Endodermal cell (in vitro differentiated cells): ENCODE data around the gene MOCS1. TPM values are rescaled to one million over a fixed set of nuclear protein-coding genes. Genes with fewer than 3 reads are reported as not detected.

ENCODE experiments used
- DNase-seq: peaks from one replicate; pipeline ENCODE4 v3.0.0-alpha.2; 2017
- H3K27ac ChIP-seq: 2 replicates; pipeline ENCODE4 v1.5.1; 2013; ENCODE audit warnings: mild to moderate bottlenecking, low read depth, low read length, moderate library complexity
- H3K27me3 ChIP-seq: 2 replicates; pipeline ENCODE4 v1.6.1; 2013; ENCODE audit warnings: mild to moderate bottlenecking, low read length, moderate library complexity; ENCODE audit not compliant: insufficient read depth, control insufficient read depth, poor library complexity, severe bottlenecking
- H3K36me3 ChIP-seq: 2 replicates; pipeline ENCODE4 v1.7.0; 2013; ENCODE audit warnings: mild to moderate bottlenecking, low read length, moderate library complexity; ENCODE audit not compliant: control insufficient read depth, insufficient read depth
- H3K4me1 ChIP-seq: one replicate; pipeline ENCODE4 v1.7.0; 2013; ENCODE audit warnings: low read length; ENCODE audit not compliant: control insufficient read depth, insufficient read depth
- H3K4me3 ChIP-seq: 2 replicates; pipeline ENCODE4 v1.5.1; 2013; ENCODE audit warnings: mild to moderate bottlenecking, low read length, moderate library complexity
- H3K9ac ChIP-seq: 2 replicates; pipeline ENCODE4 v1.6.1; 2013; ENCODE audit warnings: mild to moderate bottlenecking, low read length, moderate library complexity; ENCODE audit not compliant: poor library complexity, severe bottlenecking; ENCODE audit errors: extremely low read depth
- H3K9me3 ChIP-seq: 2 replicates; pipeline ENCODE4 v1.6.1; 2013; ENCODE audit warnings: mild to moderate bottlenecking, low read length, moderate library complexity; ENCODE audit not compliant: control insufficient read depth
- H3K27ac Mint-ChIP-seq: 2 replicates; pipeline ENCODE4 v1.8.0; 2020; ENCODE audit warnings: mixed read lengths
- H3K27me3 Mint-ChIP-seq: 2 replicates; pipeline ENCODE4 v1.8.0; 2021; ENCODE audit warnings: mild to moderate bottlenecking, mixed read lengths; ENCODE audit not compliant: insufficient read depth
- H3K36me3 Mint-ChIP-seq: 2 replicates; pipeline ENCODE4 v1.8.0; 2020; ENCODE audit warnings: low read depth, mixed read lengths
- H3K4me1 Mint-ChIP-seq: 2 replicates; pipeline ENCODE4 v1.8.0; 2020; ENCODE audit warnings: mixed read lengths
- H3K4me3 Mint-ChIP-seq: 2 replicates; pipeline ENCODE4 v1.8.0; 2020; ENCODE audit warnings: mild to moderate bottlenecking, moderate library complexity, mixed read lengths
- H3K9me3 Mint-ChIP-seq: 2 replicates; pipeline ENCODE4 v1.8.0; 2020; ENCODE audit warnings: mild to moderate bottlenecking, mixed read lengths
- WGBS, 2 experiments: methylation state at CpG; one replicate each; pipeline versions ENCODE4 v1.1.5 to v1.1.7; 2013; ENCODE audit warnings: missing lambda C conversion rate in 2 of 2, mixed read lengths in 1 of 2; ENCODE audit not compliant: insufficient coverage in 1 of 2, insufficient read length in 1 of 2; 5-methylcytosine and 5-hydroxymethylcytosine counted together
- total RNA-seq, 2 donors: library from RNA; stranded (reverse); fragmentation: NEBNext Ultra II Directional in 1 of 2; extraction: Animal tissue kit (Norgen Biotek cat#: 25700) in 1 of 2; gene quantifications; 2 replicates in 1 of 2; 3 replicates in 1 of 2; pipeline ENCODE4 v1.2.1, GENCODE V29; 2021
- TF ChIP-seq, protein P1 (sequence below): fragments of 200-600 bp; sonication (generic); conservative IDR thresholded peaks from 2 replicates; pipeline ENCODE4 v1.5.0; 2021; ENCODE audit warnings: antibody characterized with exemption, mild to moderate bottlenecking

MOCS1 gene
- total RNA-seq, 2 donors from 2014 or later: 8.7 to 11.3 TPM

- Histone ChIP-seq H3K9ac (no peak overlapping the region), H3K4me3 (no peak overlapping the region), H3K27ac (no peak overlapping the region), H3K36me3 (no peaks in the 10 kb centered on the region), H3K9me3 (no peaks in the 10 kb centered on the region), H3K4me1 (no peaks in the 10 kb centered on the region), H3K27me3 (no peaks in the 10 kb centered on the region)
- Mint-ChIP-seq H3K9me3 (no peaks in the 10 kb centered on the region), H3K36me3 (peaks cover 15% of the 10 kb centered on the region), H3K27me3 (no peaks in the 10 kb centered on the region), H3K4me3 (no peak overlapping the region), H3K27ac (no peak overlapping the region), H3K4me1 (no peaks in the 10 kb centered on the region)
- TF ChIP-seq, protein P1, sequence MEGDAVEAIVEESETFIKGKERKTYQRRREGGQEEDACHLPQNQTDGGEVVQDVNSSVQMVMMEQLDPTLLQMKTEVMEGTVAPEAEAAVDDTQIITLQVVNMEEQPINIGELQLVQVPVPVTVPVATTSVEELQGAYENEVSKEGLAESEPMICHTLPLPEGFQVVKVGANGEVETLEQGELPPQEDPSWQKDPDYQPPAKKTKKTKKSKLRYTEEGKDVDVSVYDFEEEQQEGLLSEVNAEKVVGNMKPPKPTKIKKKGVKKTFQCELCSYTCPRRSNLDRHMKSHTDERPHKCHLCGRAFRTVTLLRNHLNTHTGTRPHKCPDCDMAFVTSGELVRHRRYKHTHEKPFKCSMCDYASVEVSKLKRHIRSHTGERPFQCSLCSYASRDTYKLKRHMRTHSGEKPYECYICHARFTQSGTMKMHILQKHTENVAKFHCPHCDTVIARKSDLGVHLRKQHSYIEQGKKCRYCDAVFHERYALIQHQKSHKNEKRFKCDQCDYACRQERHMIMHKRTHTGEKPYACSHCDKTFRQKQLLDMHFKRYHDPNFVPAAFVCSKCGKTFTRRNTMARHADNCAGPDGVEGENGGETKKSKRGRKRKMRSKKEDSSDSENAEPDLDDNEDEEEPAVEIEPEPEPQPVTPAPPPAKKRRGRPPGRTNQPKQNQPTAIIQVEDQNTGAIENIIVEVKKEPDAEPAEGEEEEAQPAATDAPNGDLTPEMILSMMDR: no peak
- 93 to 95% methylated on average over 9 to 13 of the region's 13 CpGs for WGBS, 2 experiments
- no peak for DNase-seq
These were observed 25.3 kb downstream of the MOCS1 start for GRCh38 chr6:39908838-39909583.

GRCh38 chr6:39907871-39908575 lies 26.2 kb downstream of the MOCS1 start:
- Histone ChIP-seq H3K27me3 (no peaks in the 10 kb centered on the region), H3K27ac (no peak overlapping the region), H3K9me3 (no peaks in the 10 kb centered on the region), H3K36me3 (no peaks in the 10 kb centered on the region), H3K4me3 (no peak overlapping the region), H3K4me1 (no peaks in the 10 kb centered on the region), H3K9ac (no peak overlapping the region)
- H3K27me3 Mint-ChIP-seq: no peaks in the 10 kb centered on the region
- no peak overlapping the region for H3K4me3 Mint-ChIP-seq
- no peak overlapping the region for H3K27ac Mint-ChIP-seq
- H3K36me3 Mint-ChIP-seq: peaks cover 15% of the 10 kb centered on the region
- no peak for DNase-seq
- no peaks in the 10 kb centered on the region for H3K9me3 Mint-ChIP-seq
- WGBS, 2 experiments: 95 to 96% methylated on average over 4 to 5 of the region's 5 CpGs
- no peaks in the 10 kb centered on the region for H3K4me1 Mint-ChIP-seq
- TF ChIP-seq, protein P1: no peak

DNA sequence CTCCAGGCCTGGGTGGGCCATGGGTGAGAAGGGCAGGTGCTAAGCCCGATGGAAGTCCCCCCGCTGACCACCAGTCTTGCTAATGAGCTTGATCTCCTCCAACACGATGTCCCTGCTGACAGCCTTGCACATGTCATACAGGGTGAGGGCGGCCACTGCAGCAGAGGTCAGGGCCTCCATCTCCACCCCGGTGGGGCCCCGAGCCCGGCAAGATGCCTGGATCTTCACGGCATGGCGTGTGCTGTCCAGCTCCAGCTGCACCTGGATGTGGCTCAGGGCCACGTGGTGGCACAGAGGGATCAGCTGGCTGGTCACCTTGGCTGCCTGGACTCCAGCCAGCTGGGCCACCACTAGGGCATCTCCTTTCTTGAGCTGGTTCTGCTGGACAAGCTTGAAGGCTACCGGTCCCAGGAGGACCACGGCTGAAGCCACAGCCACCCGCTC lies 27.9 kb downstream of the MOCS1 start:
- no peaks in the 10 kb centered on the region for H3K27me3 ChIP-seq
- H3K9ac ChIP-seq: no peak overlapping the region
- TF ChIP-seq, protein P1: peak; percentile 12
- Mint-ChIP-seq H3K9me3 (no peaks in the 10 kb centered on the region), H3K36me3 (peaks cover 15% of the 10 kb centered on the region), H3K27ac (no peak overlapping the region), H3K4me3 (no peak overlapping the region), H3K27me3 (no peaks in the 10 kb centered on the region), H3K4me1 (no peaks in the 10 kb centered on the region)
- WGBS, 2 experiments: 95 to 99% methylated on average over 9 to 13 of the region's 13 CpGs
- no peaks in the 10 kb centered on the region for H3K36me3 ChIP-seq
- DNase-seq: no peak
- no peaks in the 10 kb centered on the region for H3K4me1 ChIP-seq
- no peak overlapping the region for H3K4me3 ChIP-seq
- H3K27ac ChIP-seq: no peak overlapping the region
- H3K9me3 ChIP-seq: no peaks in the 10 kb centered on the region
